NOMO-1 treated with DMSO at 0.1 percent for 48 hours (cell line): ENCODE results near the gene ASB1.
A peak's percentile ranks its signal among the peaks of the same experiment; 100 is the strongest.
"Not testable (repeated sequence)": the region's sequence is repeated elsewhere in the genome, so short reads cannot be mapped to it uniquely, and the experiment has no call there.

Experiments used
- DNase-seq: peaks from one replicate; lab custom pipeline; 2025; ENCODE audit not compliant: unreplicated experiment; lab: John Stamatoyannopoulos, UW

ASB1 gene

DNA sequence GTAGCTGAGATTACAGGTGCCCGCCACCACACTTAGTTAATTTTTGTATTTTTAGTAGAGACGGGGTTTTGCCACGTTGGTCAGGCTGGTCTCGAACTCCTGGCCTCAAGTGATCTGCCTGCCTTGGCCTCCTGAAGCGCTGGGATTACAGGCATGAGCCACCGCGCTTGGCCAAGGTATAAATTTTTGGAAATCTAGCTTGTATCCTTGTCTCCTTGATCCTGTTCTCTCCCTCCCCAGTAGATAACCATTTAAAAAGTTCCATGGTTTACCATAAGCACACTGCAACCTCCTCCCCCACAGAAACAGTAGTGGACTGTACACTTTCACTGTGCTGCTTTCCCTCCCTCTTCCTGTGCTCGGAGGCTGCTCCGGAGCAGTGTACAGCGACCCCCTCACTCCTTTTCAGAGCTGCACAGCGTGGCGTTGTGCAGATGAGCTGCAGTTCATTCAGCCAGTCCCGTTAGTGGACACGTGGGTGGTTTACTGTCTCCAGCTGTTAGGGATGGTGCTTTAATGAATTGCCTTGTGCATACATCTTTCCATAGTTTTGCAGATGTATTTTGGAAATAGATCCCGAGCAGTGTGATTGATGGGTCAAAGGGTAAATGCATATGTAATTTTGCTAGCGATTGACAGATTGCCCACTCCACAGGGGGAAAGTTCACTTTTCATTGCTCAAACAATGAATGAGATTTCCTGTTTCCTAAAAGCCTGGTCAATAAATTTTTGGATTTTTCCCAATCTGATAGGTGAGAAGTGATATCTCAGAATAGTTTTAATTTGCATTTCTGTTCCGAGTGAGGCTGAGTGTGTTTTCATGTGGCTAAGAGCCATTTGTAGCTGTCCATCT is 14.8 kb downstream of the ASB1 start:
- DNase-seq = no peak

DNA sequence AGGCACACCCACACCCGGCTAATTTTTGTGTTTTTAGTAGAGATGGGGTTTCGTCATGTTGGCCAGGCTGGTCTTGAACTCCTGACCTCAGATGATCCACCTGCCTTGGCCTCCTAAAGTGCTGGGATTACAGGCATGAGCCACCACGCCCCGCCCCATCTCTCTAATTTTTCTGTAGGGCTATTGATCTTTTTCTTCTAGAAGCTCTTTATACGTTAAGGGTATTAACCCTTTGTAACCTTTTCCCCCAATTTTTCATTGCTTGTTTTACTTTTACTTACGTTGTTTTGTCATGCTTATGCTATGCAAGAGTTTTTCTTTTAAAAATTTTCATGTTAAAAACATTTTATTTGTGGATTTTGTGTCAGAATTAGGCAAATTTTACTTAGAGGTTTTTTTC is 15.5 kb downstream of the ASB1 start:
- DNase-seq = not testable (repeated sequence)

DNA sequence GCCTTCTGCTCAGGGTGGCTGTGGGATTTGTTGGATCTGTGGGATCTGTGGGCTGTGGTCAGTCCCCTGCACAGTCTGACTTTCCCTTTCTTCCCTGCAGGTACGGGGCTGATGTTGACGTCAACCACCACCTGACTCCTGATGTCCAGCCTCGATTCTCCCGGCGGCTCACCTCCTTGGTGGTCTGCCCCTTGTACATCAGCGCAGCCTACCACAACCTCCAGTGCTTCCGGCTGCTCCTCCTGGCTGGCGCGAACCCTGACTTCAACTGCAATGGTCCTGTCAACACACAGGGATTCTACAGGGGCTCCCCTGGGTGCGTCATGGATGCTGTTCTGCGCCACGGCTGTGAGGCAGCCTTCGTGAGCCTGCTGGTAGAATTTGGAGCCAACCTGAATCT is 17.5 kb downstream of the ASB1 start:
- no peak for DNase-seq

DNA sequence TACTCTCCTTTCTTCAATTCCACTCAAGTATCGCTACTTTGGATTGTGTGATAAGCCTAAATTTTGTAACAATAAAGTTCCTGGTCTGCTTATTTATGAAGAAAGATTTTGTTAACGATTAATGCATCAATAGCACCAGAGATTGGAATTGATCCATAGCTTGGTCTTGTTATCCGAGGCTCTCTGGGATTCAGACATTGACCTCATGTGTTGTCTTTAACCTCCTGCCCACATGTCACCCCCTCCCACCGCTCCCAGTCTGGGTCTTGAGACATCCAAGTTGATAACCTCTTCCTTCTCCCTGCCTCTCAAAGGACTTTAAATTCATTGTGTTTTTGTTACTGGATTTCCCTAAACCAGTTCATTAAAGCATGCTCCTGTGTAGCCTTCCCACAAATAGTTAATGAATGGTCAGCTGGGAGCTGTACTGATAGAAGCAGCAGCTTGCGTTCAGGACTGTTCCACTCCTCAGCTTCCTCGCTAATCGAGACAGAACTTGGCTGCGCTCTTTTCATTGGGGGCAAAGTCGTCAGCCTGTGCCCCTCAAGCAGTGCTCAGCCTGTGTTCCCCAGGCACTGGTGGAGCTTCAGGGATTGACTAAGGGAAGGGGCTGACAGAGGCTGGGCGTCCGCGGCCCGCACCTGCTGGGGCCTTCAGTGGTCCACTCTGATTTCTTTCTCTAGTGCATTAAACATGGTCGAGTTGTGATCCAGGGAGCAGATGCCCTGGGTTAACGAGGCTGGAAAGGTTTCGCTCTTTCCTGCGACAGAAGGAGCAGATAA is 18.9 kb downstream of the ASB1 start:
- no peak for DNase-seq

DNA sequence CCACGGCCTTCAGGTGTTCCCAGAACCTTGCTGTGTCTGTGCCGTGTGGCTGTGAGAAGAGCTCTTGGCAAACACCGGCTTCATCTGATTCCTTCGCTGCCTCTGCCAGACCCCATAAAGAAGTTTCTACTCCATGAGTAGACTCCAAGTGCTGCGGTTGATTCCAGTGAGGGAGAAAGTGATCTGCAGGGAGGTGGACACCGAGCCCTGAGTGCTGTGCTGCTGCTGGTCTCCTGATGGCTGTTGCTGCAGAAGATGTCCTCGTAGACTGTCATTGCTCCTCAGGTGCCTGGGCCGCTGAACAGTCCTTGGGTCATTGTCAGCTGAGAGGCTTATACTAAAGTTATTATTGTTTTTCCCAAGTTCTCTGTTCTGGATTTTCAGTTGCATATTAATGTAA is 19.6 kb downstream of the ASB1 start:
- DNase-seq = no peak

DNA sequence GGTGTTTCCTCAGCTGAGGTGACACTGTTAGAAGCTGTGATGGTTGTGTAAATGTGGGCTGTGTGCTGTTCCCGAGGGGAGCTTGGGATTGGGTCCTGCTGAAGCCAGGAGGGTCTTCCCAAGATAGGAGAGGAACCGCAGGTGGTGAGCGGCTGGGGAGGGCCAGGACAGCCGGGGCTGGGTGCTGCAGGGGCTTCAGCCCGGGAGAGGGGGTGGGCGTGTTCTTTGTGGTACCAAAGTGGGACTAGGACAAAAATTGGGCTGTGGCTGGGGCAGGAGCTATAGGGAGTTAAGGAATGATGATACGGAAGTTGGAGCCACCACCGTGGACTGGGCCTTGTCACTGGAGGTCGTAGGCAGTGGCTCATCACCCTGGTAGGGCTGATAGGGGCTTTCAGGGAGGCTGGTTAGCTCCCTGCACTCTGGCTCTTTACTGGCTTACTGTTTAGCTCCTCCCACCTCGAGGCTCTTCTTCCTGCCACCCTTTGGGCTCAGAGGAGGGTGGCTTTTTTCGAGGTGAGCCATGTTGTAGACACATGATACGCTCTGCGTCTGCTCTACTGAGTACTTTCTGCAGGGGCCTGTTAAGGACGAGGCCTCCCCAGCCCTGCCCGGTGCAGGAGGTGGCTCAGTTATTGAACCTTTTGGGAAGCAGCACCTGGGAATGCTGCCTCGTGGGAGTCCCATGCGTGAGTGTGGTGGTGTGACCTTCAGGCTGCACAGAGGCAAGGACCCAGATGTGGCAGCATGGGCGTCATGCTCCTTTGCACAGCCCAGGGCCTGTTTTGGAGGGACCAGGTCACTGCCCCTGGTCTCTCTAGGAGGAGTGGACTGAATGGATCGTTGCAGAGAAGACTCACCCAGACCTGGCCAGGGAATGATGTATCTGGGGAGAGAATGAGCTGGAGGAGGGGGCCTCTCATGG is 21.6 kb downstream of the ASB1 start:
- no peak for DNase-seq

DNA sequence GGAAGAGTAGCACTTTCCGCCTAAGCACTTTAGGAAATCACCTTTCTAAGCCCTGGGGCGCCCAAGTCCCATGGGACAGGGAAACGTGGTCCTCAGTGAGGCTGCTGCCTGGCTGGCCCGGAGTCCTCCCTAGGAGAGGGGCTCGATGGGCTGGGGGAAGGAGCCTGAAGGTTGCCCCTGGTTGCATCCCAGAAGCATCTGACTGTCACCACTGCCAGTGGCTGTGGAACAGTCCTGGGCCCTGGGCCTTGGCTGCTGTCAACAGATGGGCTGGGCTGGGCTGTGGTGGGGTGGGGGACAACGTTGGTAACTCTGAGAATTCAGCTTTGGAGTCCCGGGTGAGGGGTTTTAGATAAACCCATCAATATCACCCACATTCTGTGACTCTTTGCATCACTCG is 22.5 kb downstream of the ASB1 start:
- no peak for DNase-seq

DNA sequence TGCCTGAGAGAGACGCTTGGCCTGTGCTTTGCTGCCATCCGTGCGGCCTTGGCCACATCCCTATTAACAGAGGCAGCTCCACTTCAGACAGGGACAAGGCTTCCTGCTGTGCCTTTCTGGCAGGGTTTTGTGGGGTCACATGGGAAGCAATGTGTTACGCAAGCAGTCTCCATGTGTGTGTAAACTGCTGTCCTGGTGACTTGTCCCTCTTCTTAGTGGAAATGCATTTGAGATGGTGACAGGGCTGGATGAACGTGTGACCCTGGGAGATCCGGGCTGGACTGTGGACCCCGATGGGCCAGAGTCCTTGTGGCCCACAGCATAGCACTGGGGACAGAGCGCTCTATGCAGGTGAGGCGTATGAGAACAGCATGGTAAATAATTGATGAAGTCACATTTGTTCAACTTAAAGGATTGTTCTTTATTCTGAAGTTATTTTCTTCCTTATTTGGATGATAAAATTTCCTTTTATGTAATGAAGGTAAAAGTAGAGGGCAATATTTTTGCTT is 23.2 kb downstream of the ASB1 start:
- peak; percentile 27 for DNase-seq

DNA sequence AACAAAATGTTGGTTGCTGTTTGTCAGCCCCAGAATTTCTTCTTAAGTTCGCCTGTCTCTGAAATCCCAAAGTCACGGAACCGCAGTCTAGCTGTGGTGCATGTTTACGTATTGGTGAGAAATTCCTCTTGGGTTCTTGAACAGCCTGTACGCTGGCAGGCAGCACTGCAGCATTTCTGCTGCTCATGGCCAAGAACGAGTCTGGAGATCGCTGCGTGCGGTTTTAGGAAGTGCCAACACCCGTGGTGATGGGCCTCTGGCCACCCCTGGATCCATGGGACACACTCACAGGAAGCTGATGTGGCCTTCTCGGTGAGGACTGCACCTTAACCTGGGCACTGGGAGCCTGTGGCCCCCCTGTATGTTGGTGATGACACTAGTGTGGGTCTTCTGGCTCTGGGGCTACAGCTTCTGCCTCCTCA is 23.7 kb downstream of the ASB1 start:
- DNase-seq = no peak

DNA sequence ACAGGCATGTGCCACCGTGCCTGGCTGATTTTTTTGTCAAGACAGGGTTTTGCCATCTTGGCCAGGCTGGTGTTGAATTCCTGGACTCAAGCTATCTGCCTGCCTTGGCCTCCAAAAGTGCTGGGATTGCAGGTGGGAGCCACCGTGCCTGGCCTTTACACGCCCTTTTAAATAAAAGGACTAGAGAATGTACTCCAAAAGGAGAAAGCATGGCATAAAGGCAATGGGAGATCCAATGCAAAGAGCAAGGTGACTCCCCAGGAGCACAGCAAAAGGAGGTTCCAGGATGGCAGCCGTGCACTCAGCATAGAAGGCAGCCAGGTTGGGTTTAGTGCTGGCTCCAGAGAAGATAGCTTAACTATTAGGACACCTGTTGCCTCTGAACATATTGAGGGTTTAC is 27.1 kb downstream of the ASB1 start:
- DNase-seq = no peak

DNA sequence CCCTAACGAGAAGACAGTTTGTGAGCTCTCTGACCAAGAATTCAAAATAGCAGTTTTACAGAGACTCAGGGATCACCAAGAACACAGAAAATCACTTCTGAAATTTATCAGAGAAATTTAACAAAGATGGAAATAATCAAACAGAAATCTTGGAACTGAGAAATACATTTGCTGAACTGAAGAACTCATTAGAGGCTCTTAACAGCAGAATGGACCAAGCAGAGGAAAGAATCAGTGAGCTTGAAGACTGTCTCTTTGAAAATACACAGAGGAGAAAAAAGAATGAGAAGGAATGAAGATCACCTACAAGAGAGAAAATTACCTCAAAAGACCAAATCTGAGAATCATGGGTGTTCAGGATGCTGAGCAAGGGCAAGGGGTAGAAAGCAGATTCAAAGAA is 29.7 kb downstream of the ASB1 start:
- no peak for DNase-seq

DNA sequence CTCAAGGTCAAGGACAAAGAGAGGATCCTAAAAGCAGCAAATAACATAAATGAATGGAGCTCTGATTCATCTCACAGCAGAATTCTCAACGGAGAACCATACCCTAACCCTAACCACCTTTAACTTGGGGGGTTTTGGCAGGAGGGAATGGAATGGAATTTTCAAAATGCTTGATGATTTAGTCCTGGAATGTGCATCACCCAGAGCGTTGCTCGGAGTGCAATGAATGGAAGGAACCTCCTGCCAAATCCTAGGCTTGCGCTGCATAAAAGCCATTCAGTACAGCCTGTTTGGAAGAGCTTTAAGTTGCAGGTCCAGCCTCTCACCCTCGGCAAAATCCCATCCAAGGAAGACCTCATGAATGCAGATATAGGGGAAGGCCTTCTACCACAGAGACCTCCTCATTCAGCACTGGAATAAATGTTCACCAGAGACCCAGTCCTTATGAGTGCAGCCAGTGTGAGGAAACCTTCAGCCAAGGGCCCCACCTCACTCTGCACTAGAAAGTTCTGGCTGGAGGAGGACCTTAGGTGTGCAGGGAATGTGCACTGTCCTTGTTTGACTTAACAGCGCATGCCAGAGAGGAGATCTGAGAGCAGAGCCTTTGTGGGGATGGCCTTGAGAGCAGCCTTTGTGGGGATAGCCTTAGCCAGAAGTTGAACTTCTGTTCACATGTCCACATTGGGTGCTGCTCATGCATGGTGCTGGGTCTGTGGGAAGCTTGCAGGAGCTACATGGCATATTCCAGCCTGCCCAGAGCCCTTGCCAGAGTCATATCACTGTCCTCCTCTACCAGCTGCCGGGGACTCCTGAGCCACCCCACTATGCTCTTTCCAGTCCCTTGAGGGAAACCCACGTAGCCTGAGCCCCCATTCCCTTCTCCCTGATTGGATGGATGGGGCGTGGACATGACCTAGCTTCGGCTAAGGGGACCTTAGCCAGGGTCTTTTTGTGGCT is 30.5 kb downstream of the ASB1 start:
- DNase-seq = no peak

DNA sequence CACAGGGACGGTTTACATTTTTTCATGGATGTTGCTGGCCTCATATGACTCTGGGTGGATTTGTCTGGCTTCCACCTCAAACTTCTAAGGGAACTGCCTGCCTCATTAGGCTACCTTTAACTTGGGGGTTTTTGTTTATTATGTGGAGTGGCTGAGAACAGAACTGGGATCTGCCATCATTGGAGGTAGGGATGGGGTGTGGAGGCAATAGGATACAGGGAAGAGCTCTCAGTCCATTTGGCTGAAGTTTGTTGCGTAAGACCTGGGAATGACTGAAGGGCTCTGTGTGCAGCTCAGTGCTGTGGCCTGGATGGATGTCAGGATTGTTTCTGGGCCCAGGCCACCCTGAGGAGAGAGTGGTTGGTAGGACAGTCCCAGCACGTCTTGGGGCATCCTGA is 31.2 kb downstream of the ASB1 start:
- DNase-seq = no peak

DNA sequence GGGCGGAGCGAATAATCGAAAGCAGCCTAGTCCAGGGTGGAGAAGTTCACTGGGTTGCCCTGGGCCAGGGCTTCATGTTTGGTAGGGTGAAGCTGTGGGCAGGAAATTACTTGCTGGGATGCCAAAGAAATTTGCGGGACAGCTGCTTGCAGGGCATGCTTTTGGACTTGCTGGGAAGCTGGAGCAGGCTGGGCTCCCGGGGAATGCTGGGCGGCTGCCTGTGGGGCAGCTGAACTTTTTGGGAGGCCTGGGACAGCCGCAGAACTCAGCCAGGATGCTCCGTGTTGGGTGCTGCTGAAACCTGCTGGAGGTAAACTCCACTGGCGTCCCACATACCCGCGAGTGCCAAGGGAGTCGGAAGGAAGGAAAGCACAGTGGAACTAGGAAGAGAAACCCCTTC is 31.9 kb downstream of the ASB1 start:
- DNase-seq = no peak

DNA sequence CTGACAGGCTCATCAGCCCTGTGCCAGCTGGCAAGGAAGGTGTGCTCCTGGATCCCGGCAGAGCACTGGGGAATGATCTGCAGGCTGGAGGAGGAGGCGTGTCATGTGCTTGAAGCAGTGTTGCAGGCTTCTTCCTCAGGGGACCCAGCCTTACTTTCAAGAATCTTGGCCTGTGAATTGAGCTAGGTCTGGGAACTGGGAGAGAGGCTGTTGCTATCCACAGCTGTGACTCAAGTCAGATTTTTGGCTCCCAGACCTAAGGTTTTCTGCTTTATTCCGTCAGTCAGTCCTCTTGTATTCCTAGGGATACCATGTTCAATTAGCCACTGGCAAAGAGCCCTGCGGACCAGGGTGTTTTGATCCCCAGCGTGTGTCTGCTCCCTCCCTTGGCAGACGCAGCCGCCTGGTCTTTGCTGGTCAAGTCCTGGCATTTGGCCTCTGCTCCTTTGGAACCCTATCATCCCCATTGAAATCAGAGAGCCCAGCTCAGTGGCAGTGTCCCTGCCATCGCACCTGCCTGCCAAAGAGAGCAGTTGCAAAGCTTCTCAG is 32.4 kb downstream of the ASB1 start:
- no peak for DNase-seq

DNA sequence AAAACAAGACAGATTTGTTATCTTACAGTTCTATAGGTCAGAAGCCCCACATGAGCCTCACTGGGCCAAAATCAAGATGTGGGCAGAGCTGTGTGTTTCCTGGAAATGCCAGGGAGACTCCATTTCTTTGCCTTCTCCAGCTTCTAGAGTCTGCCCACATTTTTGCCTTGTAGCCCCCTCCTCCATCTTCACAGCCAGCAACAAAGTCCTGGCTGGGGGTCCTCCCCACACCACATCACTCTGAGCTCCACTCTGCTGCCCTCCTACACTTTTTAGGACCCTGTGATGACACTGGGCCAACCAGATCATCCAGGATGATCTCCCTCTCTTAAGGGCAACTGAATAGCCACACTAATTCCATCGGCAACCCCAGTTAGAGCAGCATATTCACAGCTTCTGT is 34.3 kb downstream of the ASB1 start:
- no peak for DNase-seq

DNA sequence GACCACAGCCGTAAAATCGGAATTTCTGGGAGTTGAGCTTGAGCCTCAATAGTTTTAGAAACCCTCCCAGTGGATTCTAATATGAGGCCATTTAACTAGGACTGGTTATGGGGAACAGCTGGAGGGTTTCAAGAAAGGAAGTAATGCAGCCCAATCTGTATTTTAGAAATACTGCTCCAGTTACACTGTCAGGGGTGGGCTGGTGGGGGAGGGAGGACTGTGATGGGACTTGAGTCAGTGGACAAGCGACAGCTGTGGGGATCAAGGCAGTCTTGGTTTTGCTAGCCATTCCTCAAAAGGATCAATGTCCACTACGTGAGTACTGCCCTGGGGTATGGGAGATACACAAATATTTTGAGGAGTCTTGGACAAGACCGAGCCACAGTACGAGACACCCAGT is 34.8 kb downstream of the ASB1 start:
- DNase-seq = no peak

DNA sequence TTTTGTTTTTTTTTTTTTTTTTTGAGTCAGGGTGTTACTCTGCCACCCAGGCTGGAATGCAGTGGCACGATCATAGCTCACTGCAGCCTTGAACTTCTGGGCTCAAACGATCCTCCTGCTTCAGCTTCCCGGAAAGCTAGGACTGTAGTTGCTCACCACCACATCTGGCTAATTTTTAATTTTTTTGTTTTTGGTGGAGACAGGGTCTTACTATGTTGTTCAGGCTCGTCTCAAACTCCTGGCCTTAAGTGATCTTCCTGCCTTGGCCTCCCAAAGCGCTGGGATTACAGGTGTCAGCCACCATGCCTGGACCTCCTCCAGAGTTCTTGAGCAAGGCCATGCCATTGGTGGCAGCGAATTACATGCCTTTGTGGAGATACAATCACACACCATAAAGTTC is 35.2 kb downstream of the ASB1 start:
- DNase-seq = no peak

DNA sequence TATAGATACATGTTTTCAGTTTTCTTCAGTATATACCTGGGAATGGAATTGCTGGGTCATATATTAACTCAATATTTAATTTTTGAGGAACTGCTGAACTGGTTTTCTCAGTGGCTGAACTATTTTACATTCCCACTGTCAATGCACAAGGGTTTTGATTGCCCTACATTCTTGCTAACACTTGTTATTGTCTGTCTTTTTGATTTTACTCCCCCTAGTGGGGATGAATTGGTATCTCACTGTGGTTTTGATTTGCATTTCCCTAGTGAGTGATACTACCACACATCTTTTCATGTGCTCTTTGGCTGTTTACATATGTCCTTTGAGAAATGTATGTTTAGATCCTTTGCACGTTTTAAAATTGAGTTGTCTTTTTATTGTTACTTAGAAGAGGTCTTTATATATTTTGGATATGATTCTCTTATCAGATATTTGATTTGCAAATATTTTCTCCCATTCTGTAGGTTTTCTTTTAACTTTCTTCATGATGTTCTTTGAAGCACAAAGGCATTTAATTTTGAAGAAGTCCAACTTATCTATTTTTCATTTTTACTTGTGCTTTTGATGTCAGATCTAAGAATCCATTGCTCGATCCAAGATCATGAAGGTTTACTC is 36.2 kb downstream of the ASB1 start:
- peak; percentile 31 for DNase-seq
